Fibroblast of skin of right biceps (primary cell): ENCODE results near the gene TMX1.
A peak's percentile ranks its signal among the peaks of the same experiment; 100 is the strongest.
"Not testable (repeated sequence)": the region's sequence is repeated elsewhere in the genome, so short reads cannot be mapped to it uniquely, and the experiment has no call there.

Experiments
- DNase-seq: peaks from one replicate; pipeline ENCODE4 v3.0.0-alpha.2; 2013

The TMX1 gene, protein sequence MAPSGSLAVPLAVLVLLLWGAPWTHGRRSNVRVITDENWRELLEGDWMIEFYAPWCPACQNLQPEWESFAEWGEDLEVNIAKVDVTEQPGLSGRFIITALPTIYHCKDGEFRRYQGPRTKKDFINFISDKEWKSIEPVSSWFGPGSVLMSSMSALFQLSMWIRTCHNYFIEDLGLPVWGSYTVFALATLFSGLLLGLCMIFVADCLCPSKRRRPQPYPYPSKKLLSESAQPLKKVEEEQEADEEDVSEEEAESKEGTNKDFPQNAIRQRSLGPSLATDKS

DNA sequence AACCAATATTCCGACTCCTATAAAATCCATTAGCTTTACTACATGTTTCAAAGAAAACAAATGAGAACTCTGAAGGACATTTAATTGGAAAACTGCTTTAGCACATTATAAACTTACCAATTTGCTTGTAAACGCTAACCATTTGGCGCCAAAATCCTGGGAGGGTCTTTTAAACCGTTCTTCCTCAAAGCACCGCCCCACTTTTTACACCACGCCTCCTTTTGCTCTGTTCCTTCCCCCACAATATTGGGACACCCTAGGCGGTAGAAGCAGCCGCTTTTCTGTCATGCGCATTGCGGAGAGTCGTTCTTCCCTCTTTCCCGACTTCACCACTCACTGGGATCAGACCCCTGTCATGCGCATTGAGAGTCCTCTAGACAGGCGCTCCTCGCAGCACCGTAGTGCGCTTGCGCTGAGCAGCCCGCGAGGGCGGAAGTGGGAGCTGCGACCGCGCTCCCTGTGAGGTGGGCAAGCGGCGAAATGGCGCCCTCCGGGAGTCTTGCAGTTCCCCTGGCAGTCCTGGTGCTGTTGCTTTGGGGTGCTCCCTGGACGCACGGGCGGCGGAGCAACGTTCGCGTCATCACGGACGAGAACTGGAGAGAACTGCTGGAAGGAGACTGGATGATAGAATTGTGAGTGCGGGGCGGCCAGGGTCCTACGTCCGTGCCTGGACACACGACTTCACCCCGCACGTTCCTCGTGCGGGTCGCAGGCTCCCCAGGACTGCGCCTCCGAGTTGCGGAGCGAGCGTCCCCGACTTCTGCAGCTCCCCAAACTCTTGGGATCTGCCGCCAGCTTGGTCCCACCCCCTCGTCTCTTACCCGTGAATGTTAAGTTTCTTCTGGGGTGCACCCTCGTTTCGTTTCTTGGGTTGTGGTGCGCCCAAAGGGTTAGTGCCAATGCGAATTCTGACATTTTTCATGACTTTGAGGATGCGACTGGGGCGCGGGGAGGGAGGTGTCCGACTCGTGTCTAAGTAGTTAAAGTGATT is at the start of gene TMX1:
Gene TMX1, plus strand, starts transcription at position 435 of the 991 bp plus-strand sequence. Its CDS starts 46 bp downstream, at position 481.
- DNase-seq, result peak; percentile 99

DNA sequence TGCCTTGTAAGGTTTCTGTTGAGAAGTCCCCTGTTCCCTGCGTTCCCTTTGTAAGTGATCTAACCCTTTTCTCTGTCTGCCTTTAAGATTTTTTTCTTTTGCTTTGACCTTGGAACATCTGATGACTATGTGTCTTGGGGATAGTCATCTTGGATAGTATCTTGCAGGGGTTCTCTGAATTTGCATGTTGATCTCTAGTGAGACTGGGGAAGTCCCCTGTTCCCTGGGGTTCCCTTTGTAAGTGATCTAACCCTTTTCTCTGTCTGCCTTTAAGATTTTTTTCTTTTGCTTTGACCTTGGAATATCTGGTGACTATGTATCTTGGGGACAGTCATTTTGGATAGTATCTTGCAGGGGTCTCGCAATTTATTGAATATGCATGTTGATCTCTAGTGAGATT is 38.2 kb upstream of the TMX1 start:
- no peak for DNase-seq

DNA sequence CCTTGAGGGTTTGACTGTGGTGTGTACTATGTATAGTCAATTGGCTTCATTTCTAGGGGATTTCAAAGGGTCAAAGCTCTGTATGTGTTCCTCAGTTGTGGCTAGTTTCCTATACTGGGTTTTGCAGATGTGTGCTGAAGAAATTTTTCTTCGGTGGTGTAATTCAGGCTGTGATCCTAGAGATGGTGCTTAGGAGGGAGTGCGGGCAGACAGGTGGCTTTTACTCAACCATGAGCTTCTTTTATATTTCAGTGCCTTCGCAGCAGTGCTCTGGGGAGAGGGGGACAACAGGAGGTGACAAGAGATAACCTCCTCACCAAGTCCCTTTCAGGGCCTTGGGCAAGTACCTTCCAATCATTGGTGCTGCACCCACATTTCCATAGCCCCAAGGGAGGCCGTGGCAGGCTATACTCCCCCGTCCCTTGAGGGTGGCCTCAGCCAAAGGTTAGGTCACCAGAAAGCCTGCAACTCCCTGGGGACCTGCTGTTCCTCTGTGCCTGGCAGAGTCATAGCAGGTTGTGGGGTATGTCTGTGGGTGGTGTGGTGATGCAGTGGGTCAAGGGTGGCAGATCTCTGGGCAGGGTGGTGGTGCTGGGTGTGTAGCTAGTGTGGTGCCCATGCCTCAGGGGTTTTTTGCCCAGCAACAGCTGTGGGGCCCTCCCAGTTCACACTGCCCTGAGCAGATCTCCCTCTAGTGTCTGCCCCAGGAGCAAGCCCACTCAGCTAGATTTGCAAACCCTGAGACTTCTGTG is 37.0 kb upstream of the TMX1 start:
- DNase-seq, result no peak

DNA sequence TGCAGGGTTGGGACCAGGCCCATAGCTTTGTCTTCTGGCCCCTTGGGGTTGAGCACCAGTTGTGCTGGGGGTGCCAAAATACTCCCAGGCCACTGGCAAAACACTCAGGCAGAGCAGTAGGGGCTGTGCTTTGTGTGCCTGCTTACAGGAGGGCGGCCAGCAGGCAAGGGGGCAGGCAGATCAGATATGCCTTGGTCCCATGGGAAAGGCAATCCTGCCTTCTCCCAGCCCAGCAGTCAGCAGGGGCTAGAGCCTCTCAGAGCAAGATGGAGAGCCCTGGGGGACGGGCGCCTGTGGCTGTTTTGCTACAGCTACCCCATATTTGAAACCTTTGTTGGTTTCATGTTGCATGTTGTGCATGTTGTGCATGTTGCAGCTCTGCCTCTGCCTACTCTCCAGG is 36.2 kb upstream of the TMX1 start:
- no peak for DNase-seq

DNA sequence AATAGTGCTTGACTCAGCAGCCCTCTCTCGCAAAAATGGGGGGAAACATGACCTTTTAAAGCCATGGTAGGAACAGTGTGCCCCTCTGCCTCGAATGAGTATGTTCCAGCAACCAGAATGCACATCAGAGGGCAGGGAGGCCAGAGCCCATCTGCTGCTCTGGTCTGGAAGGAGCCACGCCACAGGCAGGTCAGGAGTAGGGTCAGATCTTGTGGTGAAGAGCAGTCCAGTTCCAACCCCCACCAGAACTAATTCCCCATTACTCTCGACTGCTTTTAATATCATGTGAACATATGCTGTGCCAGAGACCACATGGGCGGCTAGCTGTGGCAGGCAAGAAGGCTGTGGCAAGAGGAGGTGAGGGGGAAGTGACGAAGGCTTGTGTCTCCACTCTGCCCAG is 34.6 kb upstream of the TMX1 start:
- no peak for DNase-seq

DNA sequence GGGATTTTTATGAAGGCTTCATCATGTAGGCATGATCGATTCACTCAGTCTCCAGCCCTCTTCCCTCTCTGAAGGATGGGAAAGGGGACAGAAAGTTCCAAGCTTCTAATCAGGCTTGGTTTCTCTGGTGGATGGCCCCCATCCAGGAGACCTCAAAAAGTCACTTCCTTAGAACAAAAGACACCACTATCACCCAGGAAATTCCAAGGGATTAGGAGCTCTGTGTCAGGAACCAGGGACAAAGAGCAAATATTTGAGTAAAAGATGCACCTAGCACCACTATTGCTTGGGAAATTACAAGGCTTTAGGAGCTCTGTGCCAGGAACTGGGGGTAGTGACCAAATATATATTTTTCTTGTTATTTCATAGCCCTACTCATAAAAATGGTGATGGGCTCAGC is 33.6 kb upstream of the TMX1 start:
- no peak for DNase-seq

DNA sequence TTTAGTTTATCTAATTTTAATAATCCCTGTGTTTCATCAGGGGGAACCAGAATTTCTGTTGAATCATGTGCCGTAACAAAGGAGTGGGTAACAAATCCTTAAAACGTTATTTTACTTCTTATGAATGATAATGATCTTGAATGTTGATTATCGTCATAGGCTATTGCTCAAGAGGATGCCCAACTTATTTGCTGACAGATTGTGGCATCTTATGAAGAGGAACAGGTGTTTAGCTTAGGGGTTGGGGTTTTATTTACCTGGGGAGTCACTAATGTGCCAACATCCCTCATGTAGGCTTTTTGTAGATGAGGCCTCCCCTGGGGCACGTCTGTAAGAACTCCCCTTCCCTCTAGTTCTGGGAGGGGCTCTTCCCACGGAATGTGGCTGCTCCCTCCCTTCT is 32.4 kb upstream of the TMX1 start:
- DNase-seq, result no peak

DNA sequence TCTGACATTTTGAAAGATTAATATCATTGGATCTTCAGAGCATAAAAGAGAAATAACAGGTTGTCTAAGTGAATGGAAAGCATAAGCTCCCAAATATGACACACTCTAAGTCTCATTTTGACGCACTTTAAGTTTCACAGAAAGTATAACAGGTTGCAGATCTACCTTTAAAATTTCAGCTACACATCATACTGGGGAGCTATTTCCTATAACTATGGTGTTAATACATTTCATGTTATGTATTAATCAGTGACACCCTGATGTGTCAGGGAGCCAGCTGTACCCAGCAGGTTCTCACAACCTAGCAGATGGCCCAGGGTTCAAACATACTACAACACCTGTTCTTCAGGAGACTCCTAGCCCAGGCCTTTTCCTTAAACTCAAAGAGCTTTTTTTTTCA is 31.1 kb upstream of the TMX1 start:
- no peak for DNase-seq

DNA sequence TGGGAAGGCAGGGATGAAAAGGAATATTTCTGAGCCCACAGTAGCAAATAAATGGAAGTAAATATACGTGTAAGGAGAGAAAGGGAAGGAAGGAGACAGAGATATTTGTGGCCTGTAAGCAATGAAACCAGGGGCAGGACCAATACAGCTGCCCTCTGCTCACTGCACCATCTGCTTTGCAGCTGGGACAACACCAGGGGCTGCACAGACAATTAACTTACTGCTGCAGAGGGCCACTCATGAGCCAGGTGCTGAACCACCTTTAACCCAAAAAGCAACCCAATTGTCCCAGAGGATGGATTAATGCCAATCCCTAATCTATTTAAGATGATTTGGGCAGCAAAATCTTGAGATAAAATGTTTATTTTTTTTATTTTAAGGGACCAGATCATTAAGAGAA is 30.6 kb upstream of the TMX1 start:
- DNase-seq, result no peak

DNA sequence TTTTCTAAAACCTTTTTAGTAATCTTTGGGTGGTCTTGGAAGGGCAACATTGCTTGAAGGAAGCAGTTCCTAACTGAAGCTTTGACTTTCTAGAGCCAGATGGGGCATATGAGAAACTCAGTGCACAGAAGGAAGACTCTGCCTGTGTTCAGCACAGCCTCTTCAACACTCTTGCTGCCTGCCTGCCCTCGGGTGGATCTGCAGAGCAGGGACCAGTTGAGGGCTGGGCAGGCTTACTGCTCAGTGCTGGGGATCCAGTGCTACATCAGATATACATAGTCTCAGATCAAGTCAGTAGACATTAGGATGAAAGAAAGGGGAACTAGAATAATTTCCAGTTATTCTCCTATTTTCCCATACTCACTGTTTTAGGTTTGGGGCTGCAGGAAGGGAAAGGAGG is 29.5 kb upstream of the TMX1 start:
- DNase-seq, result no peak

DNA sequence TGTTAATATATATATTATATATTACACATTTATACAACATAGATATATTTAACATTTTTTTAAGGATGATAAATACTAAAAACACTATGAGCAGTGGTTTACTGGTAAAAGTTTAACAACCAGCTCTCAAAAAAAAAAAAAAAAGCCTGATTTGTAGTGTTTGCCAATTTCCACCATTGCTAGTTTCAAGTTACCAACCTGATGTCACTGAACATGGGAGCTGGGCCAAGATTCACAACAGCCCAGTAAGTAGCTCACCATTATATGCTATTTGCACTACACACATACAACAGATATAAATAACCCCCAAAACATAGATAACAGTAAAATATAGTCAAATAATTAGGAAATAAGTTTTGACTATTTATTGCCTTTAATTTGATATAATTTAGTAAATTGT is 28.9 kb upstream of the TMX1 start:
- DNase-seq, result peak; percentile 33

DNA sequence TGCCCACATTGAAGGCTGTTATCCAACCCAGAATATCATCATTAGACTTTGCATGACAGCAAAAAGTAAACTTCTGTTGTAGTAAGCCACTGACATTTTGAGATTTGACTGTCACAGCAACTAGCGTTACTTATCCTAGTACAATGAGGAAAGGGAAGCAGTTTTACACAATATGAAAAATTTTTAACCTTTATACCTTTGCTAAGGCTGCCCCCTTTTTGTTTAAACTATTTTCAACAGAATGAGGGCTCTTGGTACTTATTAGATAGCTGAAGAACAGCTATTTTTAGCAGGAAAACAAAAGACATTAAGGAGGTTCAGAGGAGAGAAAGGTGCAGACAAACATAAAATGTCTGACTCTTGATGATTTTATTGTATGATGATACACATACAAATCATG is 23.4 kb upstream of the TMX1 start:
- no peak for DNase-seq

DNA sequence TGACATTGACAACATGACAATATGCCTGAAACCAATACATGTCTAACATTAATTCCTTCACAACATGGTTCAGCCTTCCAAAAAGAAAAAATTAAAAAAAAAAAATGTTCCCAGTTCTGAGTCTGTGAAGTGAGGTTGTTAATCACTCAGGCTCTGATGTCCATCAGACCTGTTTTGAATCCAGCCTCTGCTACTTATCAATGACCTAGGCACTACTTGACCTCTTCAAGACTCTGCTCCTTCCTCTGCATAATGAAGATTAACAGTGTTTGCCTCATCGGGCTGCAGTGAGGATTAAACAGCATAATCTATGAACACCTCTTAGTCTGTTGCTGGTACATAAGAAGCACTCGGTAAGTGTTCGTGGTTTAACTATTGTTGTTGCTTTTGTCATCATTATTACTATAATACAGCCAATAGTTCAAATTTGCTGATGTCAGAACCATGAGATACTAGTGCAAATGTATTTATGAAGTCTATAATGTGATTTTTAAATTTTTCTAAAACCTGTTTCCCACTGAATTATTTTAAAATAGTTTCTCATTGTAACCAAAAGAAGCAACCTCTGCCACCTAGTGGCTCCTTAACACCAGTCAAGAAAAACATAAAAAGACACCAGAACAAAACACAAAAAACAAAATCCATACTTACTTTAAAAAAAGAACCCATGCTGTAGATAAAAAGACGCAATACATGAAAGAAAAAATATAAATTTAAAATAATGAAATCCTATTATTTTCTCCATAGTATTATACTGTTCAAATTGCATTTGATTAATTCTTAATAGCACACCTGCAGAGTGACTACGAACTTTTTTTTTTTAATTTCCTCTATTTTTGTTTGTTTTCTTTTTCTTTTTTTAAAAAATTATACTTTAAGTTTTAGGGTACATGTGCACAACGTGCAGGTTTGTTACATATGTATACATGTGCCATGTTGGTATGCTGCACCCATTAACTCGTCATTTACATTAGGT is 20.3 kb upstream of the TMX1 start:
- peak; percentile 33 for DNase-seq

DNA sequence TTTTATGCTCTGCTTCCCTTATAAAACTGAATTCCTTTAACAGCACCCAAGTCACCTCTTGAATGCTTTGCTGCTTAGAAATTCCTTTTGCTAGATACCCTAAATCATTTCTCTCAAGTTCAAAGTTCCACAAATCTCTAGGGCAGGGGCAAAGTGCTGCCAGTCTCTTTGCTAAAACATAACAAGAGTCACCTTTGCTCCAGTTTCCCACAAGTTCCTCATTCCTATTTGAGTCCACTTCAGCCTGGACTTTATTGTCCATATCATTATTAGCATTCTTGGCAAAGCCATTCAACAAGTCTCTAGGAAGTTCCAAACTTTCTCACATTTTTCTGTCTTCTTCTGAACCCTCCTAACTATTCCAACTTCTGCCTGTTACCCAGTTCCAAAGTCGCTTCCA is 16.6 kb upstream of the TMX1 start:
- DNase-seq, result not testable (repeated sequence)

DNA sequence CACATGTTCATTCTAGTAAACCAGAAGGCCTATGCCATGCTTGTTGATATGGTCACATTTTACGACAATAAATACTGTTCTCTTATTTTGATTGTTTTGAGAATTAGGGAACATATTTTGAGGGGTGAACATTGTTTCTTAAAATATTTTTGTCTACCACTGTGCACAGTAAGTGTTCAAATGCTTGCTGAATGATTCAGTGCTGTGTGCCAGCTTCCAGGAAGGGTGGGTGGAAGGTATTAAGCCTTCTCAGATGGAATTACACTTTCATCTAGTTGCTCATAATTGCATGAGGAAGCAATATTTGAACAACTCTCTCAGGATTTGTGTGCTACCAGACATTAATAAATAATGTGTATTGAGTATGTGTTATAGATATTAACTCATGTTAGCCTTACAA is 15.5 kb upstream of the TMX1 start:
- no peak for DNase-seq

DNA sequence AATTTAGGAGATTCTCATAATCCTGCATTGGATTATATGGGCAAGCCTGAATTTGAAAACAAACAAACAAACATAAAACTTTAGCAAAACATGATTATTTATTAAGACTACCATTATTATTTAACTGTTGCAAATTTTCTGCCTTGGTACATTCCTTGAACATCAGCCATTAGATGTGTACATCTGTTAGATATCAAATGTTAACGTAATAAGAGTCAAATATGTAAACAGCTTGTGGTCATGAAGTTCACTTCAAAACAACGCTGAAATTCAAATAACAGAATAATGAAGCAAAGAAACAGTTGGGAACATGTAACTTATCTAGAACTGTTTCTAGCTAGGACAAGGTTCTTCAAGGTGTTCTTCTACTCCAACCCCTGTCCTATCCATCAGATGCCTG is 14.3 kb upstream of the TMX1 start:
- no peak for DNase-seq

DNA sequence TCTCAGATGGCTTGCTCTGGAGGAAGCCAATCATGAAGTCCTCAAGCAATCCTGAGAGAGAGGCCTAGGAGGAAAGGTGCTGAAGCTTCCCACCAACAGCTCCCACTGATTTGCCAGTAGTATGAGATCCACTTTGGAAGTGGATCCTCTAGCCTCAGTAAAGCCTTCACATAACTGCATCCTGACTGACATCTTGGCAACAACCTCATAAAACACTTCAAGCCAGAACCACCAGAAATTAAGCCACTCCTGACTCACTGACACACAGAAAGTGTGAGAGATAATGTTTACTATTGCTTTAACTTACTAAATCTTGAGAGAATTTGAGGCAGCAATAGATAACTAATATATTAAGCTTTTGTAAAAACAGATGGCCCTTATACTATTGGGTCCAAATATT is 11.7 kb upstream of the TMX1 start:
- no peak for DNase-seq

DNA sequence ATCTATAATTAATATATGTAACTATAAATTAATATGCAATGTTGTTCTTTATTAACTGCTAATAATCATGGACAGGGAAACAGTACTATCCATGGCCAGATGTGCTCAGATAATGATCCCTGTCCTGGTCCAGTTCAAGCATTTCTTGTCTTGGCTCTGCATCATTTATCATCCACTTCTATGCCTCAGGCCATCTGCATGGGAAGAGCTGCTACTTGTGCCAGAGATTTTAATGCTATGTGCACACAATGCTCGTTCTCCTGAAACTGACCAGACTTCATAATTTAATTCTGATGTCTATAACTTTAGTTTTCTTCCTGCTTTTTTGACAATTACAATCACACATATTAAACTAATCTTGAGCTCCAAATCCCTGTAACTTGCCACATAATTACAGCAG is 11.2 kb upstream of the TMX1 start:
- no peak for DNase-seq

DNA sequence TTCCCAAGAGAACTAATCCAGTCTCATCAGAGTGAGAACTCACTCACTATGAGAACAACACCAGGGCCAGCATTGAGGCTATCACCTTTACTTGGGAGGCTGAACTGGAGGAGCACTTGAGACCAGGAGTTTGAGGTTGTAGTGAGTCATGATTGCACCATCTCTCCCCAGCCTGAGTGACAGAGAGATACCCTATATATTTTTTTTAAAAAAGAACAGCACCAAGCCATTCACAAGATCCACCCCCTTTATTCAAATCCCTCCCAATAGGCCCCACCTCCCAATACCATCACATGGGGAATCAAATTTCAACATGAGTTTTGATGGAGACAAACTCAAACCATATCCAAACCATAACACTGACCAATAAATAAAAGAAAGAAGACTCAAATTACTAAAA is 3.7 kb upstream of the TMX1 start:
- DNase-seq, result peak; percentile 45

DNA sequence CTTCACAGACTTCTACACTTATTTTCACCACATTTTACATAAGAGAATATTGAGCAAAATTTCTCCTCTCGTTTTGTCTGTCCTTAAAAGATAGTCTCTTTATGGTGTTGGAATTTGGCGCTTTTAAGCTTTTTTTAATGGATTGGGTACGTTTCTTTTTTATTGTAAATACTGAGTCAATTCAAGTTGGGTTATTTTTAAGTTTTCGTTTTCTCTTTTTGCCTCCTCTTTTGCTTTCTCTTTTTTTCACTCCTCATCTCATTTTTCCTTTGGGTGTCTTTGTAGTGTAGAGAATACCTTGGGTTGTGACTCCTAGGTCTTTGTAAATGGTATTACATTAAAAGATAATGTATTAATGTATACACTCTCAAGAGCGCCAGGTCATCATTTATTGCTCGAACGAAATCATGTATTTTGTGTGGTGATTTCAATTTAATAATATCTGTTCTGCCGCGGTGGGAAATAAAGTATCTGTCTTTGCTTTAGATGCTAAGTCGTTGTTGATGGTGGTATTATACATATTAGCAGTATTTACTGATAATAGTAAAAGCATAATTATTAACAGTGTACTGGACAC is 845 bp downstream of the TMX1 start:
- no peak for DNase-seq

DNA sequence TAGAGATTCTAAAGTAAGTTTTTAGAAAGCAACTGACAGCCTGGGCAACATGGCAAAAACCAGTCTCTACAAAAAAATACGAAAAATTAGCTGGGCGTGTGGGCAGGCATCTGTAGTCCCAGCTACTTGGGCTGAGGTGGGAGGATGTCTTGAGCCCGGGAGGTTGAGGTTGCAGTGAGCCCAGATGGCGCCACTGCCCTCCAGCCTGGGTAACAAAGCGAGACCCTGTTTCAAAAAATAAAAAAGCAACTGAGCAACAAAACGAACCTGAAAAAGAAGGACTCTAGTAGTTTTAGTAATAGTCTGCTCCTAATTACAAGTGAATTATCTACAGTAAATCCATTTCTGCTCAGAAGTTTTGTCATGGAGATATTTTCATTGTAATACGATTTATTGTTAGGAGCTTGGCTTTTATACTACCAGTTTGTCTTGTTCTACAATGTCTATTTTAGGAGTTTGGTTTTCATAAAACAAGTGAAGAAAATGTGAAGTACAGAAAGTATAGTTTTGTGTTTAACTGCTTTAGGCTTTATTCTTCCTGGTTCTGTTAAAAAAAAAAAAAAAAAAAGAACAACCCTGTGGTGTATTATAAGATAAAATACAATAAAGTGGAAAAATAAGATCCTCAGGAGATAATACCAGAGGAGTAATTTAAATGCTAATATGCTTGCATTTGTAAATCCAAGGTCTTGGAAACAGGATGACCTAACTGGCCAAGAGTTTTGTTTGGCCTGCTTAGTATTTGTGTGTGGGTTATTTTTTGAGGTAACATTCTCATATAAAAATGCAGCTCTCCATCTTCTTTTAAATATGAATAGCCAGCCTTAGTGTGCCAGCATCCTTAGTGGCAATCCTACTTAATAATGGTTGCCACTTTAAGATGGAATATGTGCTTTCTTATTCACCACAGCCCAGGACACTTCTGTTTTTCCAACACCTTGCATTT is 2.8 kb downstream of the TMX1 start:
- DNase-seq, result no peak
